HG02678 (cell line): ENCODE results near the gene SVOPL.

ENCODE experiments used
- ATAC-seq: cut with Tn5 transposase; IDR thresholded peaks from one replicate; pipeline ENCODE4 v1.9.1; 2021; ENCODE audit warnings: mild to moderate bottlenecking, moderate library complexity; ENCODE audit not compliant: unreplicated experiment

SVOPL gene

GRCh38 chr7:138565451-138566114, 135.6 kb downstream of the SVOPL start:
- no peak for ATAC-seq

GRCh38 chr7:138565071-138565450, 136.1 kb downstream of the SVOPL start:
- no peak for ATAC-seq

DNA sequence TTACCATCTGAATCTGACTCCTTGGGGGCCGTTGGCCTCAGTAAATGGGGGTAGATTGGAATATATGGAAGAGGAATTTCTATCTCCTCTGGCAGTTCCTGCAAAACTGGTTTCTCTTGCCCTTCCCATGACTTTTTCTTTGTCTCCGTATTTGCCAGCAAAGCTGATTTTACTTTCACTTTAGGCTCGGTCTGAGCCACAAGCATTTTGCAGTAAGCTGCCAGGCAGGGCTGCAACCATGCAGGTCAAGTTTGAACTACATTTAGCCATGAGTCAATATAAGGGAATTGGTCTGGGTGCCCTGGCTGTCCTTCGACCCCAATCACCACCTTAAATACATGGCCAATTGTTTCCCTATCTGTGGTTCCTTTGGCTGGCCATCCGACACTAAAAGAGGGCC, 136.8 kb downstream of the SVOPL start:
- no peak for ATAC-seq

DNA sequence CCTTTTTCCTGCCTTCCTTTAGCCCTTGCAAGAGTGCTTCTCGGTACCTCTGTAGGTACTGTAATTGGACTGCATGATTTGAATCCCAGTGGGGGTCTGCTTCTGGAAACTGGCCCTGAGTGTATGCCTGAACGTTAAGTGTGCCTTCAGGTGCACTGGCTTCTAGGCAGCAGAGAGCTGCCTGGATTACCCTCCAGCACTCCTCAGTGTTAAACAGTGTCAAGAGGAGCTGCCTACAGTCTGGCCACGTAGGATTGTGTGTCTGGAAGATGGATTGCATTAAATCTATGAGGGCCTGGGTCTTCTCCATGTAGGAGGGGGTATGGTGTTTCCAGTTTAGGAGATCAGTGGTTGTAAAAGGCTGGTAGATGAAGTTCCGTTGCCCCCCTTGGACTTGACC, 137.4 kb downstream of the SVOPL start:
- no peak for ATAC-seq

DNA sequence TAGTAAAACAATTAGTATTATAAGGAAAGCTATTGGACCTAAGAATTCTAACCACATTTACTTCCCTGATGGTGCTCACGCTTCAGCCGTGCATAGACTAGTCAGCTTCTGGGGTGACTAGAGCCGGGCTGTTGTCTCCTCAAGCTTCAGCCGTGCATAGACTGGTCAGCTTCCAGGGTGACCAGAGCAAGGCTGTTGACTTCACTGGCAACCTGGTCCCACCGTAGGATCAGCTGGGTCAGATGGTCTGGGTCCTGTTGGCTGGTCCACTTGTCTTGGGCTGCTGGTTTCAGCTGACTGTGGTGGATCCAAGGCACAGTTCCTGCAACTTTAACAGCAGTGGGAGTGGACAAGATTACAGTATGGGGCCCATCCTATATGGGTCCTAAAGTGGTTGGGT, 141.7 kb downstream of the SVOPL start:
- ATAC-seq, result no peak

- ATAC-seq, result no peak
These were observed 144.2 kb downstream of the SVOPL start for GRCh38 chr7:138556771-138557484.

- ATAC-seq, result no peak
These were observed 145.5 kb downstream of the SVOPL start for GRCh38 chr7:138555684-138556083.

GRCh38 chr7:138554674-138555073, 146.5 kb downstream of the SVOPL start:
- ATAC-seq, result no peak

- ATAC-seq, result no peak
These were observed 147.4 kb downstream of the SVOPL start for GRCh38 chr7:138553805-138554204.

DNA sequence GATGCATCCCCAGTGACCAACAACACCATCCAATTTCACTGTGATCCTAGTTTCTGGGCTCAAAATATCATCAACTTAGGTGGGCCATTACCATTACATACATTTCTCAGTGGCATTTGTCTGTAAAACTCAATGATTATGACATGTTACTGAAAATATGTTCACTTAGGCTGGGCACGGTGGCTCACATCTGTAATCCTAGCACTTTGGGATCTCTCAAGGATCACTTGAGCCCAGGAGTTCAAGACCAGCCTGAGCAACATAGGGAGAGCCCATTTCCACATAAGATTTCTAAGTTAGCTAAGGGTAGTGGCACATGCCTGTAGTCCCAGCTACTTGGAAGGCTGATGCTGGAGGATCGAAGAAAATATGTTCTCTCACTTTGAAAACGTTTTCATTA, 150.1 kb downstream of the SVOPL start:
- no peak for ATAC-seq

DNA sequence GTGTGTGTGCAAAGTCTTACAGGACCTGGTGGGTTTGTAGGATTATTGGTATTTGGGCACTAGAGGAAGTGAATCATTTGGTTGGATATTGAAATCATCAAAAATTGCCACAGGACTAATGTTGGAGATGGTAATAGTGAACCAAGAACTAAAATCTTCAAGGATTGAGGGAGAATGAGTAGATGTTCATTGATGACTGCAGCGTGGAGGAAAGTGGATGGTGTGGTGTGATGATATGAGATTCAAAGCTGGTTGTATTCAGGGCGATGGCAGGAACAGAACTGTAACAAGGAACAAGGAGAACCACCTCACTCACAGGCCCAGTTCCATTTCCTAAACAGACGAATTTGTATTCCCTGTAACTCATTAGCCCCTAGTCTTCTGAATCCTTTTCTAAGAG, 150.8 kb downstream of the SVOPL start:
- ATAC-seq, result no peak

DNA sequence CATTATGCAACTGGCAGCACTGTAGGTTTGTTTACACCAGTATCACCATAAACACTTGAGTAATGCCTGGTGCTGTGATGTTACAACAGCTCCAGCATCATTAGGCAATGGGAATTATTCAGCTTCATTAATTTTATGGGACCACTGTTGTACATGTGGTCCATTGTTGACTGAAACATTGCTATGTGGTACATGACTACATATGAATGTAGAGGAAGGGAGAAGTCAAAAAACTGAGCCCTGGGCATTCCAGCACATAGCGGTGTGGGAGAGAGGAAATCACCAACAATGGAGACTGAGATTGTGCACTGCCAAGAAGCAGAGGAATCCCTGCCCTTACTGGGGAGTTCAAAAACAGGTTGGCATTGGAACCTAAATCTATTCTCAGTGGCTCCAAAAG, 152.1 kb downstream of the SVOPL start:
- ATAC-seq, result no peak

- no peak for ATAC-seq
These were observed 154.3 kb downstream of the SVOPL start for GRCh38 chr7:138546829-138547228.

- no peak for ATAC-seq
These were observed 155.0 kb downstream of the SVOPL start for GRCh38 chr7:138546064-138546619.

DNA sequence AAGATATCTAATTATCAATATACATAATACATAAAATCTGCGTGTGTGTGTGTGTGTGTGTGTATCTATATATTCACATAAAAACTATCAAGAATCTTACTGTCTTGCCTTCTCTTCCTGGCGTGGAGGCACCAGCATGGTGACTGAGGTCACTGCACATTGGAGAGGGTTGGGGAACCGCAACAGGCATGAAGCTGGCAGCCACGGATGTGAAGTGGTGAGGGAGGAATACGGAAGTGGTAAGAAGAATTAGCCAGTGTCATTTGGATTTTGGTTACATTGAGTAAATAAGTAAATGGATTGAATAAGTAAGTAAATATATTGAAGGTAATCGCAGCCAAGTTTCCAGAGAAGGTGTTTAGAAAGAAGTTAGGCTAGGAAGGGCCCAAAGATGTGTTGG, 156.0 kb downstream of the SVOPL start:
- ATAC-seq, result no peak
